Posterior vena cava (tissue), 2 donors: Measurements from ENCODE around the gene ACBD3. TPM values are rescaled to one million over a fixed set of nuclear protein-coding genes. Genes with fewer than 3 reads are reported as not detected.

Experiments
- DNase-seq: peaks from one replicate; pipeline ENCODE4 v3.0.0-alpha.2; 2020; ENCODE audit warnings: low spot score
- intact Hi-C, 2 donors: fragments of 100-400 bp; cut with DNase I; formaldehyde crosslinking; loops; one replicate each; pipeline versions ENCODE4 v1.14.1 to v1.14.2; 2022 to 2023
- total RNA-seq, 2 donors: library from RNA; stranded (reverse); fragmentation: NEBNext Ultra II Directional; extraction: Animal tissue kit (Norgen Biotek cat#: 25700); gene quantifications; one replicate each; pipeline ENCODE4 v1.2.1, GENCODE V29; 2021
- donor health status: DM: yes; HTN: yes; CAD: no.
- donor health status: DM: yes; HTN: yes; CAD: no.

Gene ACBD3
- total RNA-seq, 2 donors from 2014 or later: 44.0 to 48.2 TPM

DNA sequence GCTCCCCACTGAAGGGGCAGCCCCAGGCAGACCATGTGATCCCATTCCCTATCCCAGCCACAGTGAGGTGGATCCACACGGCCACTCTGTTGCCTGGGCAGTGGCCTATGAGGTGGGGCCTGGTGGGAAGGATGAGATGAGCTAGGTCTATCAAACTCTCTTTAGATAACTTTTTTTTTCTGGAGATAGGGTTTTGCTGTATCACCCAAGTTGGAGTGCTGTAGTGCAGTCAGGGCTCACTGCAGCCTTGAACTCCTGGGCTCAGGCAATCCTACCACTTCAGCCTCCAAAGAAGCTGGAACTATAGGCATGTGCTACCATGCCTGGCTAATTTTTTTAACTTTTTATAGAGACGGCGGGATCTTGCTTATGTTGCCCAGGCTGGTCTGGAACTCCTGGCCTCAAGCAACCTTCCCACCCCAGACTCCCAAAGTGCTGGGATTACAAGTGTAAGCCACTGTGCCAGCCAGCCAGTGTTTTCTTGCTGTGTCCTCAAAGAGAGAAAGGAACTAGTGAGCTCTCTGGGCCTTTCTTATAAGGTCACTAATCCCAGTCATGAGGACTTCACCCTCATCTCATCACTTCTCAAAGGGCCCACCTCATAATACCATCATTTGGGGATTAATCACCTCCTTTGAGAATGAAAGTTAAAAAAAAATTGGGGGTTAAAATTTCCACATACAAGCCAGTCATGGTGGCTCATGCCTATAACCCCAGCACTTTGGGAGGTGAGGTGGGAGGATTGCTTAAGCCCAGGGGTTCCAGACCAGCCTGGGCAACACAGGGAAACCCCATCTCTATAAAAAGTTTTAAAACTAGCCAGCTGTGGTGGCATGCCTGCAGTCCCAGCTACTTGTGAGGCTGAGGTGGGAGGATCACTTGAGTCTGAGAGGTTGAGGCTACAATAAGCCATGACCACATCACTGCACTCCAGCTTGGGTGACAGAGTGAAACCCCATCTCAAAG lies 87.4 kb downstream of the ACBD3 start:
- no peak for DNase-seq
- intact Hi-C loops: no loop called here

DNA sequence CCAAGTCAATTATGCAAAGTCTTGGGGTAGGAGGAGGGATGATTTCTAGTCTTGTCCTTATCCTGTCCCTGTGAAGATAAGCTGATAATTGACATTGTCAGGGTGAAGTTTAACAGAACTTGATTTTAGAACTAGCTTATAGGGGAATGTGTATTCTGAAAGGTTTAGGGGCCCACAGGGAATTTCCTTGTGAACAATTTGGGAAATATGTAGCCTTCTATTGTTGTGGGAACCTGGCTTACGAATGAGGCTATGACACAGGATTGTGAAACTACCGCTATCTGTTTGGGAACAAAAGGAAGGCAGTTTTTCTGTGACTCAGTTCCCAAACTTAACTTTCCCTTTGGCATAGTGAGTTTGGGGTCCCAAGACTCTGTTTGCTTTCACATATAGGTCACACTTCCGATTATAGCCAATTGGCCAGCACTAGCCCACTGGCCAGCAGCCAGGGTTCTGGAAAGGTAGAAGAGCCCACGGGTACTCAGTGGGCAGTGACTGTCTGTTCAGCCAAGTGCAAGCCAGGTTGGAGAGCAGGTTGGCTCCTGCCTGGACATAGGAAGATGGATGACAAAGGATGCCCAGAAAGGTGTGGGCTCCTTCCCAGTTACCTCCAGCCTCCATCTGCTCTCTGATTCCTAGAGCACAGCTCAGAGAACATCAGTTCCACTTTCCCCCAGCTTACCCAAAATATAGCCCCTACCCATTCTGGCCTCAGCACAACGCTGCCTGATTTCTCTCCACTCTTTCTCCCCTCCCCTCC lies 88.5 kb downstream of the ACBD3 start:
- DNase-seq: peak; percentile 16

DNA sequence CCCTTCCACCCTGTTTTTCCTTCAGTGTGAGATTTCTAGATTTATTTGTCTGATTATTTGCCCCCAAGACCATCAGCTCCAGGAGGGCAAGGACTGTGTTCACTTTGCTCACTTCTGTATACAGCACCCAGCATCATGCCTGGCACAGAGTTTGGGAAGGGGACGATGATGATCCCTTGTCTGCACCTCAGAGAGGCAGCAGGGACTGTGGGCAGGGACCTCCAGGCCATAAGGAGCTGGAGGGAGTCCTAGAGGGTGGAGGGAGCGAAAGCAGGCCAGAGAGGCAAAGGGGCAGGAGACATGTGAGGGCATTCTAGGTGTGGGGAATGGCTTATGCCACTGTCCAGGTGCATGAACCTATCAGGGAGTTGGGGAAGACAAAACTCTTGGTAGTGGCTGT lies 91.3 kb downstream of the ACBD3 start:
- DNase-seq: peak; percentile 40
- intact Hi-C loops: no loop called here

More for the DNA sequence above, 88.5 kb downstream of the ACBD3 start:
- intact Hi-C loops: no loop called here

Other genes with a start within 250 kb of the ACBD3 start
- gene LEFTY2, start 245.5 kb downstream of the ACBD3 start, total RNA-seq: 1 to 10 TPM; 3.4 to 4.2 TPM
- 10 to 100 TPM; 17.9 to 18.0 TPM for gene SDE2, start 187.4 kb downstream of the ACBD3 start, total RNA-seq
- gene H3-3A, start 124.0 kb downstream of the ACBD3 start, total RNA-seq: 100 to 1,000 TPM; 303 to 370 TPM
- not detected for gene MIXL1, start 36.9 kb upstream of the ACBD3 start, total RNA-seq
- gene LIN9, start 122.4 kb upstream of the ACBD3 start, total RNA-seq: 1 to 10 TPM; 1.7 to 2.4 TPM
- gene PARP1, start 221.4 kb upstream of the ACBD3 start, total RNA-seq: 10 to 100 TPM; 41.1 to 45.6 TPM